NAMALWA (cell line): ENCODE measurements around the gene HMBS.
A peak's percentile ranks its signal among the peaks of the same experiment; 100 is the strongest.
"Not testable (repeated sequence)": the region's sequence is repeated elsewhere in the genome, so short reads cannot be mapped to it uniquely, and the experiment has no call there.

Source experiments
- DNase-seq: peaks from one replicate; pipeline ENCODE4 v3.0.0-alpha.2; 2015; ENCODE audit warnings: low spot score

HMBS gene

GRCh38 chr11:119100994-119101758 is 16.5 kb downstream of the HMBS start:
- DNase-seq = peak; percentile 47

DNA sequence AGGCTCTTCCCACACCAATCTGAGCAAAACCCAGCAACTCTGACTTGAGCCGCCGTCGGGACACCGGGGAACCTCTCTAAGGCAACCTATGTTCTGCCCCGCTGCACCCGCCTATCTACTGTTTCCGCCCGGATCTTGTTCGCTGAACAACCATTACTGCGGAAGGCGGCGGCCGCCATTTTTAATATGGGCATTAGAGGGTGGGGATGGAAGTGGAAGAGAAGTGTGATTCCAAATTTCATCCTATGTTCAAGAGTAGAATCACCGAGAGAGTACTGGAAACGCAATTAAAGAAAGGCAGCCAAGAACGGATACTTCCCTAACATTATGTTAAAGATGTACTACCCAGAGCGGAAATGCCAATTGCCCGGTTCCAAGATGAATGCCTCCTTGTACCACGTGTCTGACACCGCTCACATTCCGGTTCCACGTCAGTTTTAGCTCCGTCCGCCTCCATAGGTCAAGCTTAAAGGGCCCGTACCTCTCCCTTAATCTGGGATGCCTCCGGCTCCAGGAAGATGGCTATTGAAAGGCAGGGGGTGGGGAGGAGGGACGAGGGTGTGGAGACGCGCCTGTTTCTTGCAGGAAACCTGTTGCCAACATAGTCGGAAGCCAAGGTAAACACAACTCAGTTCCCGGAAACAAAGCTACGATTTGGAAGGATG is 17.2 kb downstream of the HMBS start, which contains the start of gene DPAGT1:
Gene DPAGT1 (minus strand): TSS at position 95 of the 665 bp plus-strand sequence. CDS start 198 bp downstream, outside the sequence.
- peak; percentile 94 for DNase-seq

DNA sequence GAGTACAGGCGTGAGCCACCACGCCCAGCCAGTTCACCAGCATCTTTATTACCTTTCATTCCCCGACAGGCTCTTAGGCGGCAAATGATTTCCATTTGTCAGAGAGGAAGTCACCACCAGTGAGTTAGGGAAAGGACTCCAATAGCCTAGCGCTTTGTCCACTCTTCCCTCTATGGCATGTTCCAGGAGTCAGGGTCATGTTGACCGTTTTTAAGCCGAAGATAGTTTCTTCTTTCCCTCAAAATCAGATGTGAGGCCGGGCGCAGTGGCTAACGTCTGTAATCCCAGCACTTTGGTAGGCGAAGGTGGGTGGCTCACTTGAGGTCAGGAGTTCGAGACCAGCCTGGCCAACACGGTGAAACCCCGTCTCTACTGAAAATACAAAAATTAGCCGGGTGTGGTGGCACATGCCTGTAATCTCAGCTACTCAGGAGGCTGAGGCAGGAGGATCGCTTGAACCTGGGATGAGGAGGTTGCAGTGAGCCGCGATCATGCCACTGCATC is 18.5 kb downstream of the HMBS start:
- not testable (repeated sequence) for DNase-seq

- DNase-seq = no peak
Measured at GRCh38 chr11:119103793-119104192, 19.1 kb downstream of the HMBS start.

- DNase-seq = peak; percentile 93
Measured at GRCh38 chr11:119106564-119107537, 22.2 kb downstream of the HMBS start, which contains the start of gene C2CD2L. Gene C2CD2L, plus strand, starts transcription at chr11:119107344. Its CDS starts 398 bp downstream, at chr11:119107742.

GRCh38 chr11:119107538-119108145 is 23.0 kb downstream of the HMBS start:
- DNase-seq = peak; percentile 43

GRCh38 chr11:119108146-119108856 is 23.6 kb downstream of the HMBS start:
- DNase-seq = peak; percentile 72

- no peak for DNase-seq
Measured at GRCh38 chr11:119108857-119109221, 24.2 kb downstream of the HMBS start.

GRCh38 chr11:119109843-119110242 is 25.2 kb downstream of the HMBS start:
- no peak for DNase-seq

GRCh38 chr11:119110439-119110838 is 25.8 kb downstream of the HMBS start:
- no peak for DNase-seq

DNA sequence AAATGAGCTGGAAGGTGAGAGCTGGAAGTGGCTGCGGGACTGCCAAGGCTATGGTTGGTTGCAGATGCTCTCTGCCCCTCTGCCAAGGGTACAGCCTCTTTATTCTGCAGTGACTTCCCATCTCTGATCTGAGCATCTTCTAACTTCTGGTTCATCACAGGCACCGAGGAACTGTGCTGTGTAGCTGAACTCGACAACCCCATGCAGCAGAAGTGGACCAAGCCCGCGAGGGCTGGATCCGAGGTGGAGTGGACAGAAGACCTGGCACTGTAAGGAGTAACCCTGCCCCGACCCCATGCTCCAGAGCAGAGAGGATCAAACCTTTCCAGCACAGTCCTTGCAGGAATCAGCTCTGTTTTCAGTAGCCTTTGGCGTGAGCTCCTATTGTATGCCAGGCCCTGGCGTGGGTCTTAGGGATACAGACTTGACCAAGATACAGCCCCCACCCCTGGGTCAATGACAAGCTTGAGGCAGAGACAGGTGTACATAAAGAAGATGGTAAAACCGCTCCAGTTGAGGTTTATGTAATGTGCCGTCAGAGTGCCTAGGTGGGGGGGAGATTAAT is 26.8 kb downstream of the HMBS start:
- no peak for DNase-seq

GRCh38 chr11:119112314-119113020 is 27.8 kb downstream of the HMBS start:
- DNase-seq = no peak

DNA sequence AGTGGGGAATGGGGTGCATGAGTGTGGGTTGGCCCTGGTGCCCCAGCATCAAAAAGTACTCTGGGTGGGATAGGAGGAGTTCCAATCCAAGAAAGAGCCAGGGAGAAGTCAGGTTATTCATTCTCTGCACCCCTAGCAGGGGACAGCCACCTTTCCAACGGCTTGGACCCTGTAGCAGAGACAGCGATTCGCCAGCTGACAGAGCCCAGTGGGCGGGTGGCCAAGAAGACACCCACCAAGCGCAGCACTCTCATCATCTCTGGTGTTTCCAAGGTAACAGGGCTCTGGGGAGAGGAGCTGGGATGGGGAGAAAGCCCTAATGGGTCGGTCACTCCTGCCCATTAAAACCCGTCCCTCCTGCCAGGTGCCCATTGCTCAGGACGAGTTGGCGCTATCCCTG is 29.0 kb downstream of the HMBS start:
- no peak for DNase-seq

- no peak for DNase-seq
Measured at GRCh38 chr11:119114351-119114750, 29.7 kb downstream of the HMBS start.

GRCh38 chr11:119115484-119116234 is 31.0 kb downstream of the HMBS start:
- DNase-seq = no peak

- DNase-seq = no peak
Measured at GRCh38 chr11:119116235-119116594, 31.5 kb downstream of the HMBS start.

DNA sequence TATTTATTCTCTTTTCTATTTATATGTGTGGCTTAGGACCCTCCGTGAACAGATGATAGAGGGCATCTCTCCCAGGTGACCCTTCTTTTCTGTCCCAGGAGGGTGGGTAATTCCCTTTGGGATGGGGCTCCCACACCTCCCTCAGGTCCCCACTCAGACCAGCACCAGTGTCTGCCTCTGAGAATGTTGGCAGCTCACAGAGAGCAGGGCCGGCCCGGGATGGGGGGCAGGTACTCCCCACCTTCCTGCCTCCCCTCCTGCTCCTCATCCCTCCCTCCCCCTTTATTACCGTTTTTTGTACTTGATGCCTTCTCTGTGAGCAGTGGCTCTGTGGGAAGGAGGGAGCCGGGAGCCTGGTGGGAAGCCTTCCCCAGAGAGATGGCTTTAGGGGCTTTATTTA is 31.9 kb downstream of the HMBS start:
- DNase-seq = no peak

DNA sequence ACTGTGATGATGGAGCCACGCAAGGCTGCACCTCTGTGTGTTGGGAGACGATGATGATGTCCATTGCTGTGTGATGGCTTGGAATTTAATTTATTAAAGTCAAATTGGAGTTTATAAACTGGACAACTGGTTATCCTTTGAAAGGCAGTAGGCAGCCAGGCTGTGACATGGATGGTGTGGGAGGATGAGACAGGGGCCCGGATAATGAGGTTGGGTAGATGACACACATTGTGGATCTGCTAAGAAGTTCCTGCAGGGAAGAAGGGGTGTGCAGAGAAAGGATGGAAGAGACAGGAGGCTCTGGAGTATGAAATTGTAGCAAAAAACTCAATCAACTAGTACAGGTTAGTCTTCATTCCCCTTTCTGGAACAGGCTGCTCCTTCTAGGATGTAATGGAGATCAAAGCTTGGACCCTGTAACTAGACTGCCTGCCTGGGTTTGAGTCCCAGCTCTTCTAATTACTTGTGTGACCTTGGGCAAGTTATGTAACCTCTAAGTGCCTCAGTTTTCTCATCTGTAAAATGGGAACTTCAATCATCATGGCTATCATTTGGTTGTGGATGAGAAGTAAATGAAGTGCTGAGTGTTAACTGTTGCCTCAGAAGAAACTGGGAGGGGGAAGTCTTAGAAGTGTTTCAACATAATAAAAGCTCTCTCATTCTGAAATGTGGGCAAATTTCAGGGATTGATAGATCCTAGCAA is 32.5 kb downstream of the HMBS start:
- DNase-seq = no peak

DNA sequence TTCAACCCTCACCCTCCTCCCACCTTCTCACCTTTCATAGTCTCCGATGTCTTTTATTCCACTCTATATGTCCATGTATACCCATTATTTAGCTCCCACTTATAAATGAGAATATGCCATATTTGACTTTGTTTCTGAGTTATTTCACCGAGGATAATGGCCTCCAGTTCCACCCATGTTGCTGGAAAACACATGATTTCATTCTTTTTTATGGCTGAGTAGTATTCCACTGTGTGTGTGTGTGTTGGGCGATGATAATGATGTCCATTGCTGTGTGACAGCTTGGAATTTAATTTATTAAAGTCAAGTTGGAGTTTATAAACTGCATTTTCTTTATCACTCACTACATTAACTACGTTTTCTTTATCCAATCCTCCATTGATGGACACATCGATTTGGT is 33.5 kb downstream of the HMBS start:
- DNase-seq = no peak
